22Rv1 (cell line): Measurements from ENCODE around the gene SMARCA1.

Source experiments
- H3K27ac ChIP-seq: fragments of 450-650 bp; 2 replicates; pipeline ENCODE4 v1.5.1; 2017
- CTCF ChIP-seq: fragments of 450-650 bp; IDR thresholded peaks from 2 replicates; pipeline ENCODE4 v1.5.1; 2017; ENCODE audit warnings: mild to moderate bottlenecking
- ZFX ChIP-seq: fragments of 450-650 bp; IDR thresholded peaks from 2 replicates; pipeline ENCODE4 v1.6.1; 2017; ENCODE audit warnings: antibody characterized with exemption, borderline replicate concordance

Gene SMARCA1

GRCh38 chrX:129525896-129526295, 2.6 kb upstream of the SMARCA1 start:
- peak overlapping the region; percentile 83 for H3K27ac ChIP-seq
- TF ChIP-seq ZFX = no peak
- TF ChIP-seq CTCF = no peak

GRCh38 chrX:129525162-129525561, 1.9 kb upstream of the SMARCA1 start:
- no peak for TF ChIP-seq CTCF
- no peak for TF ChIP-seq ZFX
- peak overlapping the region; percentile 83 for H3K27ac ChIP-seq

GRCh38 chrX:129524250-129524850, 1.1 kb upstream of the SMARCA1 start:
- TF ChIP-seq CTCF (no peak), ZFX (no peak)
- H3K27ac ChIP-seq = peak overlapping the region; percentile 83

GRCh38 chrX:129522184-129523078, 859 bp downstream of the SMARCA1 start:
- TF ChIP-seq CTCF = no peak
- no peak for TF ChIP-seq ZFX
- peak overlapping the region; percentile 83 for H3K27ac ChIP-seq

GRCh38 chrX:129520151-129520550, 3.1 kb downstream of the SMARCA1 start:
- no peak for TF ChIP-seq ZFX
- no peak for TF ChIP-seq CTCF
- H3K27ac ChIP-seq = no peak overlapping the region

- H3K27ac ChIP-seq = no peak overlapping the region
- TF ChIP-seq CTCF (no peak), ZFX (no peak)
These were observed 6.9 kb downstream of the SMARCA1 start for GRCh38 chrX:129516402-129516801.

- TF ChIP-seq ZFX (no peak), CTCF (no peak)
- no peak overlapping the region for H3K27ac ChIP-seq
These were observed 10.9 kb downstream of the SMARCA1 start for GRCh38 chrX:129512409-129512808.
